HG02623 (cell line): ENCODE measurements around the gene GATA3.

Experiments used
- ATAC-seq: cut with Tn5 transposase; IDR thresholded peaks from one replicate; pipeline ENCODE4 v1.9.1; 2021; ENCODE audit warnings: moderate library complexity; ENCODE audit not compliant: unreplicated experiment

GATA3 gene

GRCh38 chr10:8063128-8063908 is 8.8 kb downstream of the GATA3 start:
- no peak for ATAC-seq

GRCh38 chr10:8063935-8064334 is 9.4 kb downstream of the GATA3 start:
- no peak for ATAC-seq

DNA sequence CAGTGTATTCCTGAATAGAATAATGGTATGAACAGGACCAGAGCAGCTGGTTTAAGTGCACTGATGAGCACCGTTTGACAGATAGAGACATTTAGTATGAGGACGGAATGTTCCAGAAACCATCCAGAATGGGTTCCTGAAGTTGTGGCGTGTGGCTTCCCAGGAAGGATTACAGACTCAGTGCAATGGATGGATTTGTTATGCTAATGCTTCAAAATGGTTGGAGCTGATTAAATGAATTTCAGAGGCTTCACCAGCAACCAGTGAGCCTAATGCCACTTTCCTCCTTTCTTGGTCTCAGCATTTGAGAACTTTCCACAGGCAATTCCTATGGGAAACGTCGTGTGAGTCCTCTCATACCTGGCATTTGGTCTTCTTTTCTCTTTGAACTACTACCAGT is 9.9 kb downstream of the GATA3 start:
- no peak for ATAC-seq

GRCh38 chr10:8065651-8066050 is 11.2 kb downstream of the GATA3 start:
- no peak for ATAC-seq

DNA sequence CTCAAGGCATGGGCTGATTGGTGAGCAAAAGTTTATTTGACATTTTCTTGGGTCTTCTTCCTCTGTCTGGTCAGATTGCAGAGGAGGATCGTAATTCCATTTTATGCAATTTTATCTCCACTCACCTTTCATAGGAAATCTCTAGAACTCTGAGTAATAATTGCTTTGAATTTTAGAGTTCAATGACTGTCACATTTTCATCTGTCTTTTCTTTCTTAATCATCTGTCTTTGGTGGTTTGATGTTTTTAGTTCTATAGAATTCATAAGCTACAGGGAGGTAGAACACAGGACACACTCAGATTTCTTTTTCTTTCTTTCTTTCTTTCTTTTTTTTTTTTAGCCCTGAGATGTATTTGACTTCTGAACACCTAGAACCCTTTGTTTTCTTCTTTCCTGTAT is 11.6 kb downstream of the GATA3 start:
- ATAC-seq = no peak

DNA sequence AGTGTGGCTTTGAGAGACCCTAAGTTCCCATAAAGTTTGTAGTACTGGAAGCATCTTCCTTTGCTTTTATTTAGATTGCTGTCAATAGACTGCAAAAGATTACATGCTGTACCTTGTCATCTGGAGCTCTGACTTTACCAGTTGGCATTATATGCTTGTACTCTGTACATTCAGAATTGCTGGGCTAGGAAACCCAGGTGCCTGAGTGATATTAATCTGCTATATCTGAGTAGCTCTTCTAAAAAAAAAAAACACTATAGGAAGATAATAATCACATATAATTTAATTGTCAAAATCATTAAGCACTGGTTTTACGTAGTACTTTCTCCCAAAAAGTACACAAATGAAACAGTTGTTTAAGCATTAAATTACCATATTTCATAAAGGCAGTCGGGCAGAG is 12.3 kb downstream of the GATA3 start:
- ATAC-seq = no peak

GRCh38 chr10:8069108-8069507 is 14.6 kb downstream of the GATA3 start:
- ATAC-seq = no peak

GRCh38 chr10:8069627-8070026 is 15.1 kb downstream of the GATA3 start:
- no peak for ATAC-seq

GRCh38 chr10:8070440-8070839 is 16.0 kb downstream of the GATA3 start:
- ATAC-seq = no peak

GRCh38 chr10:8071006-8071405 is 16.5 kb downstream of the GATA3 start:
- ATAC-seq = no peak

DNA sequence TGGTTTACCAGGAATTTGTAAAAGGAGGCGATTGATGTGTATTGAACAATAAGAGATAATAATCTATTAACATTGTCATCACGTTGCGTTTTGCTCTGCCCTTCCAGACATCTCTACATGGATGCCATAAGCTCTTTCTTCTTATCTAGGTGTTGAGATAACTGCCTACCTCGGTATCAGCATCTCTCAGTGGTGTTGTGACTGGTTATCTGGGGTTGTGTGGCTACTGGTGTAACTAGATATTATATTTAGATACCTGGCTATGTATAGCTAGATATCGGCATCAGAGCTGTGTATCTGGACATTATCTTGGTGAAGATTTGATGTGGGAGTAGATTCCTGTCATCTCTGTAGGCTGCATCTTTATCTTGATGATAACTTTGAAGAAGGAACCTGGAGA is 17.2 kb downstream of the GATA3 start:
- no peak for ATAC-seq

DNA sequence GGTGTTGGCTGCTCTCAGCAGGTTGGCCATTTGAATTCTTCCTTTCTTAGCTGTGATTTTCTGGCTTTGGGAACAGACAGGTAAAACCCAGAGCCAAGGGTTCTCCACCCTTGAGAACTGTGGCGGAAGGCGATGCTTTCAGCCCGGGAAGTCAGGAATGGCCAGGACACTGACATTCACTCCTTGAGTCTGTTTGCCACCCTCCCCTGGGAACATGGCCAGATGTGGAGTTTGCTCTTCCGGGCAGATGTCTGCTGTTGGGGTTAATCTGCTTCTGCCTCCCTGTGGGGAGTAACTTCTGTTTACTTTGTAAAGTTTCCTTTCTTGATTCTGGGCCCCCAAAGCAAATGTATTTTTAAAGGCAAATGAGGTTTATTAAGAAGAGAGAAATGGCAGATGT is 17.7 kb downstream of the GATA3 start:
- ATAC-seq = no peak

- no peak for ATAC-seq
Measured at GRCh38 chr10:8073691-8074416, 19.4 kb downstream of the GATA3 start.

DNA sequence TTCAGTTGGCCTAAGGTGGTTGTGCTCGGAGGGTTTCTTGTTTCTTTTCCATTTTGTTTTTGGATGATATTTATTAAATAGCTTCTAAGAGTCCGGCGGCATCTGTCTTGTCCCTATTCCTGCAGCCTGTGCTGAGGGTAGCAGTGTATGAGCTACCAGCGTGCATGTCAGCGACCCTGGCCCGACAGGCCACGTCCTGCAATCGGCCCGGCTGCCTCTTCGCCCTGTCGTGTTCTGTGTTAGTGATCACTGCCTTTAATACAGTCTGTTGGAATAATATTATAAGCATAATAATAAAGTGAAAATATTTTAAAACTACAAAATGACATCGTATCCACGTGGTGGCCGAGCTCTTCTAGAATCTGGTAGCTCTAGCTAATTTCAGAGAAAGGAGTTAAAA is 20.4 kb downstream of the GATA3 start:
- no peak for ATAC-seq

GRCh38 chr10:8075282-8076260 is 21.1 kb downstream of the GATA3 start:
- ATAC-seq = no peak

GRCh38 chr10:8076933-8077332 is 22.4 kb downstream of the GATA3 start:
- no peak for ATAC-seq

GRCh38 chr10:8078027-8078426 is 23.5 kb downstream of the GATA3 start:
- ATAC-seq = no peak

DNA sequence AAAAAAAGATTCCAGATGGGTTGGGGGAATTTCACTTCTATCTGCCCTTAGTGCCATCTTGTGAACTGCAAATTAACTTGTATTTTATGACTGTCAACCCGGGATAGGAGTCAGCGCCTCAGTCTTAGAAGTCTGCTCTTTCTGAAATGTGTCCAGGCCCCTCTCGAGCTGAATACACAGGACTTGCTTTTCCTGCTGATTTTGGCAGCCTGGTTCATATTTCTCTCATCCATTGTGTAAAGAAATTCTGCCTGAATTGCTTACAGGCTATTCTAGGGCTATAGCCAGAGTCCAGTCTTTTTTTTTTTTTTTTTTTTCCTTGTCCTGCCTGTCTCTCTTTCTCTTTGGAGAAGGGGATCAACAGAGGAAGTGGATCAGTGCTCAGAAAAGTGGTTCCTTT is 24.6 kb downstream of the GATA3 start:
- ATAC-seq = no peak

DNA sequence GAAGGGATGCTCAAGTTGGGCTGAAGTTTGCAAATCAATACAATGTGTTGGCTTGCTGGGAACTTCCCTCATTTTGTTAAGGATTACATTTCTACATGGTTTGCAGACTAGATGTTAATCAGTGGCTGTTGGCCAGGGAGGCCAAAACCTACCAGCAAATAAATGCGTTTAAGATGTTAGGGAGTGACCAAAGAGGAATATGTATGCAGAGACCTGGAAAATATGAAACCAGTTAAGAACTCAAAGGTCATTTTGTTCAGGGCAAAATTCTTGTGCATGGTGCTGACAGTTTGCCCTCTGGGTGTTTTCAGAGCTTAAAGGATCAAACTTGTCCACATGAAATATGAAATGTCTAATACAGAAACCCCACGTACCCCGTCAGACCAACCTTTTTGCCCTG is 30.3 kb downstream of the GATA3 start:
- ATAC-seq = no peak

GRCh38 chr10:8085251-8085650 is 30.8 kb downstream of the GATA3 start:
- ATAC-seq = no peak

DNA sequence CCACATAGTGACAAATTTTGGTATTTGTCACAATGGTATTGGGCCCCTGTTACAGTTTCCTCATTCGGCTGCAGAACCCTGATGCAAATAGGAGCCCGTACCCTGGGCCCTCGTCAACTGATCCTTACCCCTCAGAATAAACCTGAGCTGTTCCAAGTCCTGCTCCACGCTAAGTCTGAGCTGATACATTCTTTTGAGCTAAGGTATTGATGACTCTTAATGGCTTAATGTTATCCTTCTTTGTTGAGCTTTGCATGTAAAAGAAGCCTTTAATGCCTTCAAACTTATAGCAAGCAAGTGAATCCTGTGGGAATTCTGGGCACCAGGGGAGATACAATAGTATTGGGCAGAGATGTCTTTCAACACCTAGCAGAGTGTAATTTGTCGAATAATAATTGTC is 31.8 kb downstream of the GATA3 start:
- ATAC-seq = no peak
